HG03520 (cell line): ENCODE measurements around the gene KCNK2.

Source experiments
- ATAC-seq: cut with Tn5 transposase; IDR thresholded peaks from one replicate; pipeline ENCODE4 v1.9.1; 2021; ENCODE audit warnings: mild to moderate bottlenecking, moderate library complexity; ENCODE audit not compliant: unreplicated experiment

KCNK2 gene

DNA sequence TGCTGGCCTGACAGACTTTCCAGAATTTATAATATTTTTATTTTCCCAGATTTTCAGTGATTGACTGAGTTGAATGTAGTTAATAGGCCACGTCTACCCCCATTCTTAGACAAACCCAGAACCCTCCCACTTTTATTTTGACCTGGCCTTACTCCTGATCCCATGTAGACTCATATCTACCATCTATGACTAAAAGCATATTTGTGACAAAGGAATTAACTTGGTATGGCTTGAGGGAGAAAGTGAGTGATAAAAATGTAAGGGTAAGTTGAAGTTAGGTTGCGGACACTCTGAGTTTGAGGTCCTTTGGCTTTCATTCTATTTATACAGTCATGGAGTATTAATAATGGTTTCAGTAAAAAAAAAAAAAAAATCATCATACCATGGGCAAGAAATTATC, 168.4 kb downstream of the KCNK2 start:
- ATAC-seq, result no peak

DNA sequence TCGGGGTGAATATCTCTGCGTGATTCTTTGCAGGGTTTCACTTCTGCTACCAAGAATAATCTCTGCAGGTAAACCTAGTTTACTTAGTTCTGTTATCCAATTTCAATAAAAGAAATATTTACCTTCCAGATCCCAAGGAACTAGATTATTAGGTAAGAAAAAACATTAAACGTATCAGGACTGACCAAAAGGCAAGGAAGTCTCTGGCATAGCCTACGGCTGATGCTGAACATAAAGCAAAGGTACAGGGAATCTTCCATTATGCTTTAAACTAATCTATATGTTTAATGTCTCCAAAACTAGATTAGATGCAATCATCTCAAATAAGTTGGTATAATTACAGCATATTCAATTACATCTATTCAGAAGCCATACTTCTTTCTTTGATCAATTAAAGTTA, 168.9 kb downstream of the KCNK2 start:
- no peak for ATAC-seq

DNA sequence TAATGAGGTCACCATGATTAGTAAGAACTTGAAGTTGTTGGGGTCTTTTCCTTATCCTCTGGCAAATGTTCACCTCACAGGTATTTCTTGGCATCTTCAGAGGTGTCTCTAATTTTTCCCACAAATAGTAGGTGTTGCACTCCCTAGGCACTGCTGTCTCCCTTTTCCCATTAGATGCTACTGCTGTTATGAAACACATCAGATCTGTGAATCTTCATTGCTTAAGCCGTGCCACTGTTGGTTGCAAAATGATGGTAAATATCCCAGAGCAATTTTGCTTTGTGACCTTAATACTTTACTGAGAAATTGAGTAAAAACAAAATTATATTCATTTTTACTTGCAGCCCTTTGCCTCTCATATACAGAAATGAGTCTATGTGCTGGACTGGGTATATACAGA, 169.6 kb downstream of the KCNK2 start:
- ATAC-seq, result no peak

DNA sequence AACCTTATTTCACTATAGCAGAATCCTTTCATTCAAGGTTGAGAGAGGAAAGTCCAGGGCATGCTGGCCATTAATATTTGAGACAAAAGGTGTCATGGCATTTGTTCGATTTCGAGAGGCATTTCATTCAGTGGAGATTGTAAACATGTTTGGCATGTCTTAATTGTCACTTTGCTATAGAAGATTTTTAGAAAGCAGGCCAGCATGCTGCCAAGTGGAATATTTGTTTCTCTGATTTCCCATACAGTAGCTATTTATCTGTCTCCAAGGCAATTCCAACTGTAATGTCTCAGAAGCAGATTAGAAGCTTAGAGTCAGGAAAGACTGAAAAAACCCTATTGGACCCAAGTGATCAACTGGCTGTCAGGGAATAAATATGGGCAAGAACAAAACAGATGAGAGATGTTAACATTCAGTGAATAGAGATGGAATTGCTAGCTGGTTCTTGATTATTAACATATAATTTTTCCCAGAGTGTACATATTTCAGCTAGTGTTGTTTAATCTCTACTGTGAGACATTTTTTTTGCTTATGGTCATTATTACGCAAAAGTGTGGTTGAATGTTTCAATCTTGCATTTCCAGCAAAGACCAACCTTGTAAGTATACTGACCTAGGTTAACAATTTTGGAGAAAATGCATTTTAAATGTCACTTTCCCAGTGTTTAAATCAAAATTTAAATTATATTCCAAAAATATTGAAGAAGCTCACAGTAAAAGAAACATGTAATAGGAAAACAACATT, 174.6 kb downstream of the KCNK2 start:
- ATAC-seq, result no peak

DNA sequence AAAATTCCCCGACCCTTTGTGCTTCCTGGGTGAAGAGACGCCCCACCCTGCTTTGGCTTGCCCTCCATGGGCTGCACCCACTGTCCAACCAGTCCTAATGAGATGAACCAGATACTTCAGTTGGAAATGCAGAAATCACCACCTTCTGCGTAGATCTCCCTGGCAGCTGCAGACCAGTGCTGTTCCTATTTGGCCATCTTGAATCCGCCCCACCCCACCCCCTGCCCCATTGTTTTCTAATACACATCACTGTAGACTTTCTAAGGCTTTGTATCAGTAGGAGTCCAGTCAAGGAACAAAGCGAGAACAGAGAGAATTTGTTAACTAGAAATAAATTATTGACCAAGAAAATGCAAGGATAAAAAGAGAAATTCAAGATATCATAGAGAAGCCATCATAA, 178.2 kb downstream of the KCNK2 start:
- no peak for ATAC-seq

DNA sequence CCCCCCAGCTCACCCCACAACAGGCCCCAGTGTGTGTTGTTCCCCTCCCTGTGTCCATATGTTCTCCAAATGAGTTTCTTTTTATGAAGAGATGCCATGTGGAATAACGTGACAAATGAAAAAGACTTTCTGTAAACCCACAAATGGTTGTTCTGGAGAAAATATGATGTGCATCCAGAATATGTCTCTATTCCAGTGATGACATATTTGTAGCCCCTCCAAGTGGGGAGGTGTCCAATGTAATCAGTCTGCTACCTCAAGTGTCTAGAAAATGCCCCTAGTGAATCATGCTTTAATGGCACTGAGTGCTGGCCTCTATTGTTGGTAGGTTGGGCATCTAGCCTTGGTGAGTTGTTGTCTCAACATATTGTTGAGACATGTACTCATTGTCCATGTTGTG, 179.6 kb downstream of the KCNK2 start:
- ATAC-seq, result no peak

DNA sequence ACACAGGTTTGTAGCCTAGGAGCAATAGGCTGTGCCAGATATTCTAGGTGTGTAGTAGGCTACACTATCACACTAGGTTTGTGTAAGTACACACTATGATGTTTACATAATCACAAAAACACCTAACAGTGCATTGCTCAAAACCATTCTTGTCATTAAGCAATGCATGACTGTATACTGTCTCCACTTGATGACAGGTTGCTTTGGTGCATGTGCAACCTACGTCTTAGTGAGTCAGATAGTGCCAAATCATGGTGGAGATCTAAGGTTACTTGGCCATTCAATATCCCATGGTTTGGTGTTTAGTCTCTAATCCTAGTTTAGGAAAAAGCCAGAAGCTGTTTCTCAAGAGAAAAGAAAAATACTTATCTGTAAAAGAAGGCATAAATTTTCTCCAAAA, 181.1 kb downstream of the KCNK2 start:
- ATAC-seq, result no peak

DNA sequence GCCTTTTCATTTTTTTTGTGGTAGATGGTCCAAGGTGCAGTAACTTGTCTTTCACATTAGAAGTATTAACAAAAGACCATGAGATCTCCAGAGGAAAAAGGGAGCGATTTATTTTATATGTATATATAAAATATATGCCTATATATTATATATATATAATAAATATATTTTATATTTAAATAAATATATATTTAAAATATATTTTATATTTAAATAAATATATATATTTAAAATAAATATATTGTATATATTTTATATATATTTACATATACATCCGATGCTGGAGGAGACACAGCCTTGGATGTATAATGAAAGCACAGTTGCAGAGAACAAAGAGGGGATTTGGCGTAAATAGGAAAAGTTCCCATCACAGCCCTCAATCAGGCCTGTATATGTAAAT, 182.1 kb downstream of the KCNK2 start:
- no peak for ATAC-seq

DNA sequence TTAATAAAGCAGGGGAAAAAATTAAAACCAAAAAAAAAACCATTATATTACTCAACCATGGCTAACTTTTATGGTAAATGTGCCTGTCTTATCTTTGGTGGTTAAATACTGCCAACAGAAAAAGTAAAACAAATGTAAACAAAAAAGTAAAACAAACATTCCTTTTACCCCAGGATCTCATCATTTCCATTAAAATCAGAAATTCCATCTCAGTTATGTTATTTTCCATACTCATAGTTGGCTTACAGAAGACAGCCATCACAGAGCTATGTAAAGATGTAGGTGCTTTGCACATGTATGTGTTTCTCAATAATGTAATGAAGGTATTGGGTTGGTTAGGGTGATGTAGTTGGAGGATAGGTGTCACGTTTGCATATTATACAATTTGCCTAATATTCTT, 185.0 kb downstream of the KCNK2 start:
- no peak for ATAC-seq

DNA sequence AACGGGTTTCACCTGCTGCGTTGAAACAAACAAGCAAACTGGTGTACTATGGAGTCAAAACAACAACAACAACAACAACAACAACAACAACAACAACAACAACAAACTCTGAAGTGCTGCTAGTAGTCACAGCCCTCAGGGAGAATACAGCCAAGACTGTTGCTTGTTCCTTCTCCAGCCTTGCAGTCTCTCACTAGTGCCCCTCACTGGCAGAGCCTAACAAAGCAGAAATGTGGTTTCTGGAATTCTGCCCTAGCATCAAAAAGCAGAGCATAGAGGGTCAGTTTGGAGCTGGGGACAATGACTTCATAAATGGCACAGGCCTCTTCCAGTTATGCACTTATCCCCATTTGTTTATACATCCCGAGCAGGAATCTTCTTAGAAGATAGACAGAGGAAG, 187.4 kb downstream of the KCNK2 start:
- ATAC-seq, result no peak

DNA sequence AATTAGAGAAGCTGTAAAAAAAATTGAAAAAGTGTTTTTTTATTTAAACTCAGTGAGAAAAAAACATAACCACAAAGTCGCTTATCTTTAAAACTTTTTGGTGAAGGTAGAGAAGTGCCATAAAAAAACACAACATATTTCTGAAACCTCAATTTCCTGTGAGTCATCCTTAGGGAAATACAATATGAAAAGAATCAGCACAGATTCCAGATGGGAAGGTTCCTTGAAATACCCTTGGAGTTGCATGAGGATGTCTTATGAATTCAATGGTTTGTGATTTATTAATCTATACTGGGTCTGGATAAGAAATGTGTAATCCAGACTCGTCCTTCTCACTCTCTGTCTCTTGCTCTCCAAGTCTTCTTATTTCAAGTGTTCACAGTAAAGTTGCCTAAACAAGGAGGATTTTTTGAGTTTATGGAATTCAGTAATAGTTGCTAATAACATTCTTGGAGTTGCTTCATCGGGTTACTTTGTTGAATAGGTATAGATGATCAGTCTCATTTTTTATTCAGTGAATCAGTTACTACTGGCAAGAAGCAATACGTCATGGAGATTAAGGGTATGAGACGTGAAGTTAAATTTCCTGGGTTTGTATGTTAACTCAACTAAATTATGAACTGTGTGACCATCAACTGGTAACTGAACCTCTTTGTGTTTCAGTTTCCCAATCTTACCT, 191.4 kb downstream of the KCNK2 start:
- no peak for ATAC-seq

DNA sequence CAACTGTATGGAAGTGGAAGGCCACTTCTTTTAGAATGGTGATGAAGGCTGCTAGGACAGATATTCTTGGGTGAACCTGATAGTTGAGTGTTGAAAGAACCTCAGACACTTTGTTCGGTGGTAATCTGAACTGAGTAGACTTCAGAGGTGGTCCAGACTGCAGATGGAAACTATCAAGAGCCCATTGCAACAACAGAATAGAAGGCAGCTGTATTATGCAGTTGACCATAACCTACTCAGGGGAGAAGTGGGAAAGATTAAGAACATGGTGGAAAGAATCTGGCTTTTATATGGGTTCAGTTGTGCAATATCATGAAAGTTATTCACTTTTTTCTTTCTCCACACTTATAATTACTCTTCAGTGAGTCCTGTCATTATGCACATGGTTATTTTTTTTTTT, 194.0 kb downstream of the KCNK2 start:
- ATAC-seq, result no peak

DNA sequence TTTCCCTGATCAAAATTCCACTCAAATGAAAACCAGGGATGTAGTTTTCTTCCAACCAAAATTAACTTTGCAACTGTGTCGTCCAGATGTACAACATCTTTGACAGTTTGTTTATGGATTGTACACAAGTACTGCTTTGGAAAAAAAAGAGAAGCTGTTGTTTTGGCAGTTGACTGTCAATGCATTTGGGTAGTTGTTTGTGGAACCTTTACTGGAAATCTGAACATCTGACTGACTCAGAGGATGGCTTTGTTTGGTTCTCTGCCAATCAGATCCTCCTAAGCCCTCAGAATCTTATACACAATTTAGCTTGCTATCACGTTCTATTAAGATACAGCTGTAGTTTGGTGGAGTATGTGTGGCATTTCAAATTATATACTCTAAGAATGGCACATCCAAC, 195.0 kb downstream of the KCNK2 start:
- ATAC-seq, result no peak

DNA sequence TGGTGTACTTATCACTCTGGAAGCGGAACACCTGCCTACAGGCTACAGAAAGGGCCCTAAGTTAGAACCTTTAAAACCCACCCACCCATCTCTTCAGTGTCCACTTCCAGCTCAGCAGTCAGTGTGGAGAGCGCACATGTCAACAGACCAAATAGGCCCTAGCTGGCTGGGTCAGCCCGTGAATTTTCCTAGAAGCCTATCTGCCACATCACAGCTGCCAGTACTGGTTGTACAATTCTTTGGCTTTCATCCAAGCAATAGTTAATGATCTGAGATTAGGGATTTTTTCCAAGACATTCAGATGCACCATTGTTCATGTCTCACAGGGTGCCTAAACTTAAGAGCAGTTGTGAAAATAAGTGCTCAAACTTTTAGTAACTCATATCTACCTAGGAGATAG, 197.1 kb downstream of the KCNK2 start:
- ATAC-seq, result no peak

DNA sequence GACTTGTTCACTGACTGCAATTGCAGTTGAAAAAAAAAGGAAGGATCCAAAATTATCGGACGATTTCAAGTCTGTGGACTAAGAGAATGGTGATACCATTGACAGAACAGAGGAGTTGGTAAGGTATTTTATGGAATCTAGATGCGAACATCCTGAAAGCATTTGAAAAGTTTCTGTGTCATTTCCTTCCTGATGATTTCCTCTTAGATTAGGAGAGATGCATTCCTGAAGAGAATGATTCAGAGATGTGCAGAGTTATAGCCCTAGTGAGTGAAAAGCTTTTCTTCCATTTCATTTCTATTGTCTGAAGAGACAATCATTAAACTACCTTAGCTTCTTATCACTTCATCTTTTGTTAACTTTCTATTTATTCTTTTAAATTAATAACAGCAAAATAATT, 200.0 kb downstream of the KCNK2 start:
- no peak for ATAC-seq

DNA sequence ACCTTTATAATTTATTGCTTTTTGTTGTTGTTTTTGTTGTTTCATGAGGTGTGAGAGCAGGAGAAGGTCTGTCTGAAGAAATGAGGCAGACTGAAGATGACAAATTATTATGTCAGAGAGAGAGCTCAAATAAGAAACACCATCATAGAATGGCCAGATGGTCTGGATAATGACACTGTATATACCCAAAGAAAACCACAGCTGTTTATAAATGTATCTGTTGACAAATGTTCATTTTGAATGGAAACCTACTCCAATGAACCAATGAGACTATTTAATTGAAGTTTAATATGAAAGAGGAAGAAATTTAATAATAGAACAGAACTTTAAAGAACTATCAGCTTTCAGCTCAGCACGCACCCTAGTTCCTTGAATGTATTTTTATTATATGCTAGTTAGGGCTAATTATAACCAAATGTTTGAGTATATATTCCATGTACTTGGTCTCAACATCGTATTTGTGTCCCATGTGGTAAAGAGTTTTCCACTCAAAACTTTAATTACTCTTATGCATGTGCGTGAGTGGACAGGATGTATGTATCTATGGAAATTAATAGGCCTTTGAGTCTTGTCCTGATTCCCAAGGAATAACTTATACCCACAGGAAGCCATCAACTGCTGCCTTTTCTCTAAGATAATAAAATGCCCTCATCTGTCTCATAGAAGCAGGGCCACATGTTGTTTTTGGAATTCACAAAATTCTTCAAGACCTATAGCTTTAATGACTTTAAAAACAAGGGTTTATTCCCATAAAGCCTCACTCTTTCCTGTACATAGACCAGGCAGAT, 202.7 kb downstream of the KCNK2 start:
- ATAC-seq, result no peak
